C4-2B (cell line): Measurements from ENCODE around the gene HDAC10.
"Not testable (repeated sequence)": the region's sequence is repeated elsewhere in the genome, so short reads cannot be mapped to it uniquely, and the experiment has no call there.

Experiments
- H3K27ac ChIP-seq: fragments of 450-650 bp; 2 replicates; pipeline ENCODE4 v1.5.1; 2017
- CTCF ChIP-seq: fragments of 450-650 bp; conservative IDR thresholded peaks from 2 replicates; pipeline ENCODE4 v1.5.1; 2017; ENCODE audit warnings: mild to moderate bottlenecking
- ZFX ChIP-seq: fragments of 450-650 bp; IDR thresholded peaks from 2 replicates; pipeline ENCODE4 v1.6.1; 2017

The HDAC10 gene

GRCh38 chr22:50276143-50276542 is 25.1 kb upstream of the HDAC10 start:
- TF ChIP-seq CTCF (no peak), ZFX (no peak)
- H3K27ac ChIP-seq: no peak overlapping the region

GRCh38 chr22:50275181-50276055 is 24.4 kb upstream of the HDAC10 start:
- H3K27ac ChIP-seq: no peak overlapping the region
- TF ChIP-seq CTCF (no peak), ZFX (no peak)

- TF ChIP-seq ZFX (no peak), CTCF (no peak)
- H3K27ac ChIP-seq: no peak overlapping the region
Measured at GRCh38 chr22:50274771-50275170, 23.7 kb upstream of the HDAC10 start.

GRCh38 chr22:50274311-50274710 is 23.2 kb upstream of the HDAC10 start:
- TF ChIP-seq CTCF: no peak; the same call in 1 of the 2 replicates
- no peak for TF ChIP-seq ZFX
- no peak overlapping the region; the same call in 1 of the 2 replicates for H3K27ac ChIP-seq

- not testable (repeated sequence) for H3K27ac ChIP-seq
Measured at GRCh38 chr22:50273781-50274180, 22.7 kb upstream of the HDAC10 start.

GRCh38 chr22:50273352-50273751 is 22.3 kb upstream of the HDAC10 start:
- not testable (repeated sequence) for H3K27ac ChIP-seq
- peak; percentile 9; the same call in 1 of the 2 replicates for TF ChIP-seq CTCF

GRCh38 chr22:50272044-50272802 is 21.2 kb upstream of the HDAC10 start:
- no peak for TF ChIP-seq ZFX
- no peak for TF ChIP-seq CTCF

More at GRCh38 chr22:50272044-50272802, 21.2 kb upstream of the HDAC10 start:
- no peak overlapping the region; the same call in 1 of the 2 replicates for H3K27ac ChIP-seq
